DMS114 treated with DMSO at 0.1 percent for 48 hours (cell line): ENCODE data around the gene NPHP1.
"Not testable (repeated sequence)": the region's sequence is repeated elsewhere in the genome, so short reads cannot be mapped to it uniquely, and the experiment has no call there.

Experiments
- DNase-seq: peaks from one replicate; lab custom pipeline; 2025; ENCODE audit not compliant: unreplicated experiment; lab: John Stamatoyannopoulos, UW

Gene NPHP1

GRCh38 chr2:110204408-110205385 is at the start of gene NPHP1:
Gene NPHP1, minus strand, starts transcription at chr2:110205013. Its CDS starts 45 bp downstream, at chr2:110204968.
- peak; percentile 18 for DNase-seq

GRCh38 chr2:110248081-110248795 is 43.4 kb upstream of the NPHP1 start:
- not testable (repeated sequence) for DNase-seq

GRCh38 chr2:110245488-110246435 is 40.9 kb upstream of the NPHP1 start:
- DNase-seq: not testable (repeated sequence)

- not testable (repeated sequence) for DNase-seq
These were observed 38.5 kb upstream of the NPHP1 start for GRCh38 chr2:110243283-110243682.

GRCh38 chr2:110234514-110234913 is 29.7 kb upstream of the NPHP1 start:
- not testable (repeated sequence) for DNase-seq

GRCh38 chr2:110229886-110230285 is 25.1 kb upstream of the NPHP1 start:
- not testable (repeated sequence) for DNase-seq

- DNase-seq: not testable (repeated sequence)
These were observed 17.8 kb upstream of the NPHP1 start for GRCh38 chr2:110222626-110223025.

GRCh38 chr2:110221938-110222337 is 17.1 kb upstream of the NPHP1 start:
- DNase-seq: no peak

- DNase-seq: no peak
These were observed 15.4 kb upstream of the NPHP1 start for GRCh38 chr2:110220190-110220564.

- DNase-seq: no peak
These were observed 14.8 kb upstream of the NPHP1 start for GRCh38 chr2:110219496-110220189.

GRCh38 chr2:110218889-110219288 is 14.1 kb upstream of the NPHP1 start:
- DNase-seq: not testable (repeated sequence)

GRCh38 chr2:110216803-110217202 is 12.0 kb upstream of the NPHP1 start:
- DNase-seq: no peak

GRCh38 chr2:110216199-110216598 is 11.4 kb upstream of the NPHP1 start:
- DNase-seq: no peak

- DNase-seq: no peak
These were observed 10.8 kb upstream of the NPHP1 start for GRCh38 chr2:110215566-110216158.

- DNase-seq: no peak
These were observed 10.3 kb upstream of the NPHP1 start for GRCh38 chr2:110215091-110215490.

GRCh38 chr2:110213522-110213921 is 8.7 kb upstream of the NPHP1 start:
- not testable (repeated sequence) for DNase-seq

GRCh38 chr2:110211938-110212858 is 7.4 kb upstream of the NPHP1 start, which contains the start of gene MTLN:
Gene MTLN, minus strand, starts transcription at chr2:110212547. Its CDS starts 22 bp downstream, at chr2:110212525.
- peak; percentile 6 for DNase-seq

- DNase-seq: no peak
These were observed 1.0 kb upstream of the NPHP1 start for GRCh38 chr2:110205660-110206455.
